GM10266 (cell line): Measurements from ENCODE around the gene SEMA6A.
"Not testable (repeated sequence)": the region's sequence is repeated elsewhere in the genome, so short reads cannot be mapped to it uniquely, and the experiment has no call there.

ENCODE experiments used
- DNase-seq: peaks from one replicate; pipeline ENCODE4 v3.0.0; 2012; ENCODE audit errors: extremely low spot score
- TF ChIP-seq, protein P1 (sequence below): IDR thresholded peaks from 2 replicates; pipeline ENCODE4 v1.5.1; 2012; ENCODE audit warnings: mild to moderate bottlenecking, low read depth; ENCODE audit not compliant: control insufficient read depth, insufficient read depth; ENCODE audit errors: missing control alignments

Gene SEMA6A

DNA sequence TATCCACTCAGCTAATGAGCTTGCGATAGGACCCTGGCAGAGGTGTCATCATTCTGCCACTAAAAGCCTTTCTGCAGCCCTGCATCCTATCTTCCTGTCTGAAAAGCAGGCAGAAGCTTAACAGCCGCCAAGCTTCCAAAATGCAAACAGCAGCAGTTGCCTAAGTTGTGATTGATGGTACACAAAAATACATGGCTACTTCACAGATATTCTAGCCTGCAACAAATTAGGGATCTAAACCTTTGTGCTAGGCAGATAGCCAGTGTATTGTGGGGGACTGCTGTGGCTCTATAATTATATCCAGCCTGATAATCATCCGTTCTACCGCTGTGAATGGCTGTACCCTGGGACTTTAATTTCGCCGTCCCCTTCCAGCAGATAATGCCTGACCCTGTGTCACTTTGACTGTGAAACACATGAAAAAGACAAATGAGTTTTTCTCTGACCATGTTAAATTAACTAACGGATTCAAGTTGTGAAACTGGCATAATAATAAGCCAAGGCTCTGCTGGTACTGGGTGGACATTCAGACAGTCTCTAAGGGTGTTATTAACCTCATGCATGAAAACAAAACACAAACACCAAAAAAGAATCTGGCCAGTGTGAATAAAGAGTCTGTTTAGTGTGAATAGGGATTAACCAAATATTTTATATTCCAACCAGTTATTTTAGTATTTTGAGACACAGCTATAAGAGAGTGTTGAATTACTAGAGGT, 45.9 kb downstream of the SEMA6A start:
- TF ChIP-seq, protein P1, sequence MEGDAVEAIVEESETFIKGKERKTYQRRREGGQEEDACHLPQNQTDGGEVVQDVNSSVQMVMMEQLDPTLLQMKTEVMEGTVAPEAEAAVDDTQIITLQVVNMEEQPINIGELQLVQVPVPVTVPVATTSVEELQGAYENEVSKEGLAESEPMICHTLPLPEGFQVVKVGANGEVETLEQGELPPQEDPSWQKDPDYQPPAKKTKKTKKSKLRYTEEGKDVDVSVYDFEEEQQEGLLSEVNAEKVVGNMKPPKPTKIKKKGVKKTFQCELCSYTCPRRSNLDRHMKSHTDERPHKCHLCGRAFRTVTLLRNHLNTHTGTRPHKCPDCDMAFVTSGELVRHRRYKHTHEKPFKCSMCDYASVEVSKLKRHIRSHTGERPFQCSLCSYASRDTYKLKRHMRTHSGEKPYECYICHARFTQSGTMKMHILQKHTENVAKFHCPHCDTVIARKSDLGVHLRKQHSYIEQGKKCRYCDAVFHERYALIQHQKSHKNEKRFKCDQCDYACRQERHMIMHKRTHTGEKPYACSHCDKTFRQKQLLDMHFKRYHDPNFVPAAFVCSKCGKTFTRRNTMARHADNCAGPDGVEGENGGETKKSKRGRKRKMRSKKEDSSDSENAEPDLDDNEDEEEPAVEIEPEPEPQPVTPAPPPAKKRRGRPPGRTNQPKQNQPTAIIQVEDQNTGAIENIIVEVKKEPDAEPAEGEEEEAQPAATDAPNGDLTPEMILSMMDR, result no peak
- DNase-seq, result no peak

DNA sequence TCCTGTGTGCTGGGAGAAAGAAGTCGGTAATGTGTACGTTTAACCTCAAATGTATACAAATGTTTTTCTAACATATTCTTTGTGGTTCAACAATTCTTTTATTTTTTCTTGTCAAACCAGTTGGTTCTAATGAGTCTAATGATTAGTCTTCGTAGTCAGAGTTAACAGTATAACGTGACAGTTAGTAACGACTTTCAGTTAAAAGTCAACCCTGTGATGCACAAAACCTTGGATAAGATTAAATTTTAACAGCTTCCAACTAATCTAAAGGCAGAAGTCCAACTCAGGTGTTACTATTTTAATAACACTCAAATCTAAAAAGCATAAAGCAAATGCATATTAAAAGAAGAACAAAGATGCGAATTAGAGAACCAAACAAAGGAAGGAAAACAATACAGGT, 47.0 kb downstream of the SEMA6A start:
- DNase-seq, result no peak

DNA sequence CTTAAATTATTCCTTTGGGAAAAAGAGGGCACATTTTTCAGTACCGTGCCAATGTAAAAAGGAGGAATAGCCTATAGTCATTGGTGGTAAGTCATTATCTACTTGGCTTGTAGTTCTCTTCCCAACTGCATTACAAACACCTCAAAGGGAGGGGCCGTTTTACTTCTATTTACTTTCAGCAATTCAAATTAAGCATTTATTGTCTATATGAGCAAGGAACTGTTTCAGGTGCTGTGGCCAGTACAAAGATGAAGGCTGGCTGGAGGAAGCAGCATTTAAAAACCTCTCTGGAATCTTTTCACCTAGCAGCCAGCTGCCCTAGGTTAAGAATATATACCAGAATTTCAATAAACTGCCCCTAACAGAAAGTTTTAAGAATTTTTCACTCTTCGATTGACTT, 48.9 kb downstream of the SEMA6A start:
- TF ChIP-seq, protein P1, result no peak
- no peak for DNase-seq

More for the DNA sequence above, 47.0 kb downstream of the SEMA6A start:
- TF ChIP-seq, protein P1, result no peak

DNA sequence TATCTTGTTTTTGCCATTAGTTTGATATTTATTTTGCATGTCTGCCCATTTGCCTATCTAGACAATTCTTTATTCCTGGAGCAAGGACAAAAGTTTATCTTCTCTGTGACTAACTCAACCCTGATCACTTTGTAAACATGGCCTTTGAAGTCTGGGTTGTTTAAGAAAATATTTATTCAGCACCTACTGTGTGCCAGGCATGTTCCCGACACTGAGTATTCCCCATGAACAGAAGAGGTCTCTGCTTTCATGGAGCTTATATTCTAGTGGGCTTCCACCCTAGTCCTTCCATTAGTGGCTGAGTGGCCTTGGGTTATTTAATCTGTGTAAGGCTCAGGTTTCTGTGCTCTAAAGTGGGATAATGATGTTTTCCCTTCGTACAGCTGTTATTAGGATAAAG, 49.7 kb downstream of the SEMA6A start:
- TF ChIP-seq, protein P1, result no peak
- DNase-seq, result no peak

DNA sequence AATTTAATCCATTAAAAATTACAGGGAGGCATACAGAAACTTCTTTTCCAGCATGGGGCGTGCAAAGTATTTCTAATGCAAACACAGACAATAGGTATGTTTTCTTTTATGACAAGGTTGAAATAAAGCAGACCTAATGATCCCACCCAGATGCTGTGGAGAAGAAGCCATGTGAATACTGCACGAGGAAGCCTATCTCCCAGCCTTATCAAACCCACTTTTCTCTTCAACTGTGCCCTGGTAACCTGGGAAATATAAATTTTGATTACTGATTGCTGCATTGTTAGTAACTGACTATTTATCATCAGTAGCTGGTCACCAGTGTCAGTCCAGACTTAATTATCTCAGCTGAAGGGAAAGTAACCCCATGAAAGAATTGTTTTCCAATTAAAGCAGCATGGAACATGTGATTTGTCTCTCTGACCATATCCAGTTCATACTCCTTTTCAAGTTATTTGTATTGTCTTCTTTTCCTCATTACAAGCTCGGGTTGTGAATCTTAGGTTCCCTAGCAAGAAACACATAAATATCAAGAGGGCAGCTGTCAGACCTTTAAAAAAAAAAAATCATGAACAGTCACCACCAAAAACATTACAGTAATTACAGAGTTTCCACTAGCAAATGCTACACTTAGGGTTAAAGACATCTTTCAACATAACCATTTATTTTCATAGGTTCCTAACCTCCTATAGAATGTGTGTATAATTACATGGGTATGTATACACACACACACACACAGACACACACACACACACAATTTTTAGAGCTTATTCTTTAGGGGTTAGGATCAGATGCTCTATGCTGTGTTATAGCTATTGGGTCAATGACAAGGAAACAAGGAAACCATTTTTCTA, 50.3 kb downstream of the SEMA6A start:
- DNase-seq, result no peak
- TF ChIP-seq, protein P1, result no peak

DNA sequence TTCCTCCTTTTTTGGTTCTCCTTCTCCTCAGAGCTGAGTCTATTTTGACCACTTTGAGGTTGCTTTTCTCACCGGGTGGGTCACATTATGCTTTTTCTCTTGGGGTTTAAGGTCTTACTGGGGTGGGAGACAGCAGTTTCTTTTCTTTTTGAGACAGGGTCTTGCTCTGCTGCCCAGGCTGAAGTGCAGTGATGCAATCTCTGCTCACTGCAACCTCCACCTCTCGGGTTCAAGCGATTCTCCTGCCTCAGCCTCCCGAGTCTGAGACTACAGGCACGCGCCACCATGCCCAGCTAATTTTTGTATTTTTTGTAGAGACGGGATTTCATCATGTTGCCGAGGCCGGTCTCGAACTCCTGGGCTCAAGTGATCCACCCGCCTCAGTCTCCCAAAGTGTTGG, 51.4 kb downstream of the SEMA6A start:
- DNase-seq, result not testable (repeated sequence)

DNA sequence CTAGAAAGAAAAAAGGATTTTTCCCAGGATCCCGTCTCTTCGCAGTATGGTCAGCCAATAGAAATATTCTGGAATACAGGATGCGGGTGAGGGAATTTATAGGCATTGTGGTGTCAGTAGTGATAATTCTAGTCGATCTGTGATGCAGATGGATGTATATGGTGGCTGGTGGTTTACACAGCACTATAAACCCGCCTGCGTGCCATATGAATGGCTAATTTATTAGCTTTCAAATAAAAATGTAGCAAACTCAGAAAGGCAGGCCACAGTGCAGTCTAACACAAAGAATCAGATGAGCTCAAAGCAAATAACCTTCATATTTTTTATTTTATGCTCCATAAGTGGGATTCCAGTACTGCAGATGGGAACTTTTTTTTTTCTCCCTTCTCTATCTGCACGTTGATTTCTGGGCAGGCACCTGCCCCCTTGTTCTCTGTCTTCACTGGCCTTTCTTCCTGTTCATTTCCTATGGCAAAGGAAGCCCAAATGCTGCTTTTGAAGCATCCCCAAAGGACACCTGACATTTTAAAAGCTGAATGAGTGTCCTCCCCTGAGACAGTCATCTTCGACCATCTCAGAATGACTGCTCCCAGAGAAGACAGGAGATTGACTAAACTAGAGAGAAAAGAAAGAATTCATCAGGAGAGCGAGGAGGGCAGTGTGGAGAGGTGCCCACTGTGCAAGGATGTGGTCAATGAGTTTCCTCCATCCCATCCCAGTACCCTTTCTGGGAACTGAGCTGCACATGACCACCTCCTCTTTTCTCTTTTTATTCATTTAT, 52.1 kb downstream of the SEMA6A start:
- DNase-seq, result no peak
- TF ChIP-seq, protein P1, result no peak
